Stimulated activated CD8-positive, alpha-beta memory T cell treated with anti-CD3 and anti-CD28 coated beads, Interleukin-4, amount 100 ng/mL, for 48 hours (primary cell): Measurements from ENCODE around the gene TNS3.
A peak's percentile ranks its signal among the peaks of the same experiment; 100 is the strongest.

Source experiments
- DNase-seq: peaks from one replicate; pipeline ENCODE4 v3.0.0-alpha.2; 2020

The TNS3 gene

DNA sequence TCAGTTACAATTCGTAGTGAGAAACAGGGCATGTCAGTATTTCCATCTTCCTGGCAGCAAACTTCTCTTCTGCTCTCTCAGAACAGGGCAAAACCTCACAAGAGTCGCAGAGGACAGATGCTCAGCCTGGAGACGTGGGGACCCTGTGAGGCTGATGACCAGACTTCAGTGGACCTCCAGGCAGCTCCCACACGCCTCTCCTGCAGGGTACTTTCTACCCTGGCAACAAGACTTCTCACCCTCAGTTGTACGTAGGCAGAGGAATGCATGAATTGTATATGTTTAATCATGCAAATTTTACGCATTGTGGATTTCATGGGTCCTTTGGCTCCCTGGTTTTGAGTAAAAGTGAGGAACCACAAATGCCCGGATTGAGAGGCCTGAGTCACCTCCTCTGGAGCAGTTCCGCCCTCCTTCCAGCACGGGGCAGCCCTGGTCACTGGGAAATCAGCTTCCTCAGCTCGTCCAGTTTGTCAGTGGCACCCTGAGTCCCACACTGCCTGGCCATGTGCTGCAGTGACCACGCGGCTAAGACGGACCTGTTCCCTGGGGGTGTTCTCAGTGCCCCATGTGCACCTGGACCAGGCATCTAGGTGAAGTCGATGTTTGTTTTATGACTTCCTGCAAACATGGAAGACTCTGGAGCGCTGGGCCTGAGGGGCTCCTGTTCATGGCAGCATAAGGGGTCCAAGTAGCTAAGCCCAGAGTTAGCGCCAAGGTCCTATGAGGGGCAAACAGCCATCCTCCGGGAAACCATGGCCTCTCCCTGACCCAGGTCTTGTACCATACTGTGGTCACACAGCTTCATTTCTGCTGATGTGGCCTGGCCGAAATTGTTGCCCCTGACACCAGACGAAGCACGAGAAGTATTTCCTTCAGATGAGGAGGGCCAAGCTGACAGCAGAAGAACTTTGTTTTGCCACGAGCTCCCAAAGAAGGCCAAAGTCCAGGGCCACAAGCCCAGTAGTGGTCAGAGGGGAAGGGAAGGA, 165.1 kb downstream of the TNS3 start:
- no peak for DNase-seq

DNA sequence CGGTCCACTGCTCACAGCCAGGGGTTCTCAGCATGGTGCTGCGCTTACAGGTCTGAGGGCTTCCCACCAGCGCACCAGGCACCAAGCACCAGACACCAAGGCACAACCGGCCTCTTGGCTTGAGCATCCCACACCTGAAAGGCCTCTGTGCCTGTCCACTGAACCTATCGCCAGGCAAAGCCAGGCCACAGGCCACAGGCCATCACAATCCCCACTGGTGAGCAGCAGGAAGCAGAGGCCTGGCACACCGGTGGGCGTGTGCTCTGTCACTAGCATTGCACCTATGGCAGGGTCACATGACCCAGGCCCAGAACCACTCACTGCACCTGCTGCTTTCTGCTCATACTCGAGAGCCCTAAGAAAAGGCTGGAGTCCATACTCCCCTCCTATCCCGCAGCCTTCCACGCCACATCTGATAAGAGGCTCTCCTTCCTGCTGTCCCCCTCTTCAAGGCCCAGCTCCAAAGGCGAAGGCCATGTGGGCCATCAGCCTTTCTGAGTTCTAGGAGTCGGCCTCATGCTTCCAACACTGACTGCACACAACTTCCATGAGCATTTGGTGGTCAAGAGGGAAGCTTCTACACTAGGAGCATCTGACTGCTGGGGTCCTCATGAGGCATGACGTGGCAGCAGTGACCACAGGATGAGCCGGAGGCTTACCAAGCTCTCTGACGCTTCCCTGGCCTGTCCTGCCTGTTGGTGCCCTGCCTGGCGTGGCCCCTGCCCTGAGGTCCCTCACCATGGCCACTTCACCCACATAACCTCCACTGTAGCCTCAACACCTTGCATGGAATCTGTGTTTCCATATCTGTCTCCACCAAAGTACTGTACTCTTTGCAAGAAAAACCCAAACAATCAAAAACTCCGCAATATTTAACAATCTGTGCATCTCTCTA, 166.3 kb downstream of the TNS3 start:
- DNase-seq = no peak

DNA sequence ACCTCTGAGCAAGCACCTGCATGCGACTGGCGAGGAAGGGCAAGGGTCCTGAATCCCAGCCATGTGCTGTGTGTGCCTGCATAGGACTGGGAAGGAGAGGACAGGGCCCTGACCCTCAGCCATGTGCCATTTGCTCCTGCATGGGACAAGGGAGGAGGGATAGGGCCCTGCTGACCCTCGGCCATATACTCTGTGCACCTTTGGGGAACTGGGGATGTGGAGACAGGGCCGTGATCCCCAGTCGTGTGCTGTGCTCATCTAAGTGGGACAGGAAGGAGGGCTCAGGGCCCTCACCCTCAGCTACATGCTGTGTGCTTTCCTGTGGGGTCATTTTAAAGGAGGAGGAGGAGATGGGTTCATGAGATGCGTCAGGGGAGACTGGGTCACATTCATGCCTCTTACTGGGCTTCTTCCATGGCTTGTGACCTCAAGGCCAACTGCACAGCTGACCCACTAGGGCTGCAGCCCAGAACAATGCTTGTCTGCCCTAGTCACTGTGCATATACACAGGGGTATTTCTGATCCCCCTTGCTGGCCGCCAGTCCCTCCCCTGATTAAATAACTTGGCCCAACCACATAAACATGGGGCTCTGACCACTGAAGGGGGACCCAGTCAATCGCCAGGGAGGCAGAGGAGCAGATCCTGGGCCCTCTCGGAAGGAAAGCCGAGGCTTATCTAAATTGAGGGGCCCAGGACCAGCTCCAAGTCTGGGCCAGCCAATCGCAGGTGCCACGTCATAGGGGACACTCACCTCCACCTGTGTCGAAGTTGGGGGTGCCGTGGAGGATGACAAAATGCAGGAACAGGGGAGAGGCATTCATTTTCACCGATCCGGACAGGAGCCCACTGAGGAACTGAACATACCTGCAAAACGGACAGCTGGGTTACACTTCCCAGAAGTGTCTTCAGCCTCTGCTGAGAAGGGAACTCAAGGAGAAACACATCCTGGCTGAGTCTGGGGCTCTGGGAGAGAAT, 167.3 kb downstream of the TNS3 start:
- no peak for DNase-seq

DNA sequence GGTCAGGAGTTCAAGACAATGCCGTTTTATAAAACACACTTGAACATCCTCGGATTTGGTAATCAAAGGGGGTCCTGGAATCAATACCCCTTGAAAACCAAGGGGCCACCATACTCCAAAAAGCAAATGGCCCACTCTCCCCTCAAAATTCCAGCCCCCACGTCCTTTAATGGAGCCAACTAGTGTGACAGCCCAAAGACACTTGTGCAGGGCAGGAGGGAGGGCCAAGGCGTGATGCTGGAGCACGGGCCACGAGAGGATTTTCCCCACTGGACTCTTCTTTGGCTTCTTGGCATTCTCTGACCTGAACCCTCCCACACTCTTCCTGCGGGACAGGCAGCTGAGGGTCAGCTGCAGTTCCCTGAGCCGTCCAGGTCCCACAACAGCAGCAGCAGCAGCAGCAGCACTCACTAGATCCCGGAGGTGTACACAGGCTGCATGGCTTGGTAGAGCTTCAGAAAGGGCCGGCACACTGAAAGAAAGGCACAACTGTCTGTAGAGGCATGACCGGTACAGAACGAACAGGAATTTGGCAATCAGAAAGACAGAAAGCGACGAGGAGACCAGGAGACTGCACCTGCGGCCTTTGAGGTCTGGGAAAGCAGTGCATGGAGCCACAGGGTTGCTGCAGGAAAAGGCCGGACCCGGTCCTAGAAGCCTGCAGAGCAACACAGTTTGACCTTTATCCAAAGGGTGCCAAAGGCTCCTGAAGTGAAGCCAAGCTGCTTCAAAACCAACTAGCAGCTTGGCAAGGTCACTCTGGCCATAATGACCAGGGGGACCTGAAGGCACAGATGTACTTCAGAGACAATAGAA, 168.2 kb downstream of the TNS3 start:
- no peak for DNase-seq

DNA sequence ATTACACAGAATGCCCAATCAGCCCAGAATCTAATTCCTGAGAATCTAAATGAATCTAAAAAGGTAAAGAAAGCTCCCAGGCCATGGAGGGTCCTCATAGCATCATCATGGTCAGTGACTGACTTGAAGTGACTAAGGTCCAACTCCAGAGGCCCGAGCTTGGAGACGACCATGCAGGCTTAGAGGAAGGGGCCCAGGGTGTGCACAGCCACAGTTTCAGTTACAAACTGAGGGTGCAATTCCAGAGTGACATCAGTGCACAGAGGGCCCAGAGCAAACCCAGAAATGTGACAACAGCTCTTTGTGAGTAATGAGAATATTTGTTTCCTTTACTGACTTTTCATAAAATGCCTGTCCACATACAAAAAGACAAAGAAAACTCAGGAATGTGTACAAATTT, 170.0 kb downstream of the TNS3 start:
- no peak for DNase-seq

DNA sequence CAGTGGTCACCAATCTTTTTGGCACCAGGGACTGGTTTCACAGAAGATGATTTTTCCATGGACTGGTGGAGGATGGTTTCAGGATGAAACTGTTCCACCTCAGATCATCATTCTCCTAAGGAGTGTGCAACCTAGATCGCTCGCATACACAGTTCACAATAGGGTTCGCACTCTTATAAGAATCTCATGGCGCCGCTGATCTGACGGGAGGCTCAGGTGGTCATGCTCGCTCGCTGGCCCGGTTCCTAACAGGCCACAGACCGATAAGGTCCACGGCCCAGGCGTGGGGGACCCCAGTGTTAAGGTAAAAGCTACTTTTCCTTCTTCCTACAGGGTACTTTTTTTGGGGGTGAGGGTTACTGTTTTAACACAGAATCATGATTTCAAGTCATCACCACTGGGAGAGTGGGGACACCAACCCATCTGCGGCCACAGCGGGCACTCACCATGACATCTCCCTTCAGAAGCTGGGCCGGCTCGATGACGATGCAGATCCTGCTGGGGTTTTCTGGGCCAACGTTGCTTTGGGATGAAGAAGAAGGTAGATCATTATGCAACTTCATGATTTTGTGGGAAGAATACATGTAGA, 170.5 kb downstream of the TNS3 start:
- no peak for DNase-seq

DNA sequence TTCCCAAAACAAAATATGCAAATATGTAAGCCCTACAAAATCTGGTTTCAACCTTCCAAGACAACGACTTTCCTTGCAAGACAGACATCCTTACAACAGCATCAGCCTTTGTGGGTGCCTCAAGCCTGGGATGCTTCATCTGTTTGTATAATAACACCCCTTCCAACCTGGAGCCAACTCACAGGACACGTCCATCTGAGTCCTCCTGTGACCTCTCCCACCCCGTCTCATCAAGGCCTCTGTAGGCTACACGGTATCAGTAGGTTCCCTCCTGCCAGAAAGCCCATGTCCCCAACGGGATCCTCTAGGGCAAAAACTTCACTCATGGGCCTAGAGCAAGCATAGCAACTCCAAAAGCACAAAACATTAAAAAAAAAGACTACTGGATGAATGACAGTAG, 173.2 kb downstream of the TNS3 start:
- DNase-seq = no peak

DNA sequence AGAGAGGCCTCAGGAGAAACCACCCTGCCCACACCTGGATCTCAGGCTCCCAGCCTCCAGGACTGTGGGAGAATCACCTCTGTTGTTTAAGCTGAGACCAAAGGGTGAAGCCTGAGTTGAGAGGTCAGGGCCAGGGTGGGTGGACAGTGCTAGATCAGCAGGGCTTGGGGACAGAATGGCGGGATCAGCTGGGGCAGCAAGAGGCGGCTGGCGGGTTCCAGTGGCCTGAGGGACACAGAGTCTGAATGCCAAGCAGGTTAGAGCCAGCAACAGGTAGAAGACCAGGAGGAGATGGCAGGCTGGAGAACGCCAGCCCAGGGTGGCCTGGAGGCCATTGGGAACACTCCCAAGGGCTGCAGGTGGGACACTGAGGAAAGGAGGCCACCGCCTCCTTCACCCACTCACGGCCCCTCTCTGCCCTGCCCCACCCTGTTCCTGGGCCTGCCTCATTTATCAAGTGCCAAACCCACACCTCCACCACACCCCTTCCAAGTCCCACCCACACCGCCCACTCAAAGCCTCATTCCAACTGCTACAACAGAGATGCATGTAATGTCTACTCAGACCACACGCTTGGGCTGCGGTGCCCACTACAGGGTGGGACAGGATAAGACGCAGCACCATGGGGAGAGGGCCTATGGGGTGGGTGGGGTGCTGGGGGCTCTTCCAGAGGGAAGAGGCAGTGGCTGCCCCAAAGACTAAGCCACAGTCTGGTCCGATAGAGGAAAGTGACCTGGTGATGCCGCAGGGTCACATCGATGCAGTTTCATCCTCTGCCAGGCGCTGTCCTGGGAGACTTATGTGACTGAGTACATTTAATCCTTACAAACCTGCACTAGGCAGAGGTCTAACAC, 173.9 kb downstream of the TNS3 start:
- DNase-seq = no peak

DNA sequence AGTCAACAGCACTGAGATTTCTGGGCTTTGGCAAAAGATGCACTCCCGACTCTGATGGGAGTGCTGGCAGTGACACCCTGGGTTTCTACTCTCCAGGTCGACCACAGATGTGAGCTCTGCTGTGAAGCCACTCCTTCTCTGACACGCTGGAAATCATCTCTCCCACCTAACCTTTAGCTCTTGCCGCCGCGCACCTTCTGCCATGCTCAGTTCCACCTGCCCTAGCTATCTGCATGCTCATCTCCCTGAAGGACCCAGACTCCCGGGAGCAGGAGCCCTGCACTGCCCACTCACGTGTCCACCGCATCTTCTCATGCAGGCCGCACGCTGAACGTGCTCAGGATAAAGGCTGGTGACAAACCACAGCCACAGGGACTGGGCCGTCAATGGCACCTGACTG, 174.8 kb downstream of the TNS3 start:
- no peak for DNase-seq

DNA sequence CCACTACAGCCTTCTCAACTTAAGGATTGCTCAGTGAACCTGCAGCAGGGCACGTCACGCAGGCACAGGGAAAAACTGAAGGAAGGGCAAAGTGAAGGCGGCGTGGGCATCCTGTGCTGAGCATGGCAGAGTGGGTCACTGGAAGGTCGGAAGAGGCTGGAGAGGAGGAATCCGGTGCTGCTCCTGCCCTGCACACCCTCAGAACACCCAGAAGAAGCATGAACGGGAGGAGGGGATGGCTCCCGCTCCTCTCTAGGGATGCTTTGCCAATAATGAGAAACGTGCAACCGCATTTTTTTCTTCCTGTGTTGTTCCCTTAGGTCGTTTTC, 175.1 kb downstream of the TNS3 start:
- no peak for DNase-seq

DNA sequence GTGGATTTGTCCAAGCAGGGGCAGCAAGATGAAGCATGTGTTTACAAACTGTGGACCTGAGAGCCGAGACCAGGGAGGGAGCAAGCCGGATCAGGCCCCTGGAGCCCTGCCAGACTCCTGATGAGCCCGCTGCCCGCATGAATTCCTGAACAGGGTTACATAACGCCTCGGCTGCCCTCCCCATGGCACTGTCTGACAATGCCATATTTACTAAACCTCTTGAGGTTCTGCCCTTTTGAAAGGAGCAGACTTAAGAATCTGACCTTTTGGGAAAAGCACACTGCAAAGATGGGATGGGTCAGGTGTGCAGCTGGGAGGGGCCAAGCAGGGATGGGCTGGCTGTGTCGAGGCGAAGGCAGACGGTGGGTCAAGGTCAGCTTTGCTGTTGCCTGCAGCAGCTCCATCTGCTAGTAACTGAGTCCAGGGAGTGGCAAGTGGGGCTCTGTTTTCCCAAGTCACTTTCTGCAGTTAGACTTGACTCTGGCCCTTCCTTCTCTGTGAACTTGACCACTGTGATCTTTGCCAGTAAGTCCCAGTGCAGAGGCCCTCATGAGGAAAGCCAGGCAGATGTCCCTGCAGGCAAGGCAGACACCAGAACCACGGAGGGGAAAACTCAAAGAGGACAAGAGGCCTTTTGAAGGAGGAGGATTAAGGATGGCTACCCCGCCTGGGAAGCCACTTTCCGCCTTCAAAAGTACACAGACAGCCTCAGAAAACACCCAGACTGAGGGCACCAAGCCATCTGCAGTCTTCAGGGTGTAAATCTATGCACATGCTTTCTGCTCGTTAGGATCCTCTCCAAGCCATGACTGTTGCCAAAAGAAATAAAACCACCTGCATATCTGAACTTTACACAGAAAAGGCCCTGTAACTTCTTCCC, 175.8 kb downstream of the TNS3 start:
- no peak for DNase-seq

DNA sequence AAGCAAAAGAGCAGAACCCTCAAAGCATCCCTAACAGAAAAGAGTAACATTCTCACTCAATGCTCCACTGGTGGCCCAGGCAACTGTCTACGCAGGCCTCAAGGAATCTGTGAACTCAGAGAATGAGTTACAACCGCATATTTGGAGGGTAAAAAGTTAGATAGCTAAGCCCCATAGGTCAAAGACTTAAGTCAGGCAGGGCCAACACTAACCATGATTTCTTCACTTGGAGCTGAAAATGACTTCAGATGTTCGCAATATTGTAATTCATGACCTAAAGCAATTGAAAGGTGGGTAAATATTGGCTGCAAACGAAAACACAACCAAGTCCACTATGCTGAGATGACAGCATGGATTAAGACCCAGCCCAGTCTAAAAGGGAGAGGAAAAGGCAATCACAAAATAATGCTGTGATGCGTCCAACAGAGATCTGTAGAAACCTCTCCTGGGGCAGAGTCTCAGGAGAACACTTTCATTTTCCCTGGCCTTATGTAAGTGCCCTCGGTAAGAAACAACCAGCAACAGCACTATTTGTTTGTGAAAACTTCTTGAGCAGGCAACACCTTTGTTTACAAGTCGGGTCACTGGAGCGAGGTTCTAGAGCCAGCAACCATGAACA, 176.5 kb downstream of the TNS3 start:
- no peak for DNase-seq

DNA sequence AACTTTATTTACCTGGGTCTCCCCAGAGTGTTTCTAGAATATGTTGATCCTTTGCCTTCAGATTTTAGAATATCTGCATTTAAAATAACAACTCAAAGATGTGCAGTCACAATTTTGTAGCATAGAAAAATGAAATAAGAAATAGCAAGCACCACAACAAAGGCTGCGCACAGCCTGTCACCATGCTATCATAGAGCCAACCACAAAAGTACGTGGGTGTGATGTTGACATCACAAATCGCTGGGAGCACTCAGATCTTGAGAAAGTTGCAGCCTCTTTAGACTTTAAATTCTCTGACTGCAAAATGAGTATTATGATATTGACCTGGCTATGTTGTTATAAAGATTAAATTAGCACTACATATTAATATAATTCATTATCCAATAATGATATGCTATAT, 177.9 kb downstream of the TNS3 start:
- peak; percentile 52 for DNase-seq

DNA sequence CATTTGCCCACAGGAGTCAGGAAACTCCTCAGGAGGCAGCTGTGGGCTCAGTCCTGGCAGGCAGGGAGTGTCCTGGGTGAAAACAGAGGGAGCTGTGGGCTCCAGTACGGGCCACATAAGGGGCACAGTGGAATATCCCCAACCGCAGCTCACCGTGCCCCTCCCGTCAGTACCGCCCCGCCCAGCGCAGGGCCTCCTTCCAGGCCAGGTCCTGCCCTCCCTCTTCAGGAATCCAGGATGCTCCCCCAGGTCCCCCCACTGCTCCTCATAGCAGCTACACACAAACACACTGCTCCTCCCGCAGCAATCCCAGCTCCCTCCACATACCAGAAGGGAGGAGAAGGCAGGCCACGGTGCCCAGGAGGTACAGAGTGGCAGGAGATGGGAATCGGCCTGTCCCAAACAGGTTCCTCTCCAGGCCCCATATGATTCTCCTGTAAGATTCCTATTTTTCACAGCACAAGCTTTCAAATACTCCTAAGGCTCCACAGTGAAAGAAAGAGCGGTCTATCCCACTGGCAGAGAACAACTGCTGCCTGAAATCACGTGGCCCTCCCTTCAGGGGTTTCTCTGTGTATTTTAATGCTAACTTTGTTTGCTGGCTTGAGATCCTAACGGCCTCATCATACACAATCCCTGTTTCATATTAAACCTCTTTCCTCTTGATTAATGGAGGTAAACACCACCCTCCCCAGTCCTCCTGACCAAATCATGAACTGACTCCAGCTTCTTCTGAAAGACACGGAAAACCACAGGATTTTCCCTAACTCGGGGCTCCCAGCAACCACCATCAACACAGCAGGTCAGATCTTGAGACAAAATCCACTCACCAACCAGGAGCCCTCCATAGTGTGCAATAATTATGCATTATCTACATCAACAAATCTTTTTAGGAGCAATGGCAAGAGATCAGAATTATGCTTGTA, 178.7 kb downstream of the TNS3 start:
- no peak for DNase-seq

DNA sequence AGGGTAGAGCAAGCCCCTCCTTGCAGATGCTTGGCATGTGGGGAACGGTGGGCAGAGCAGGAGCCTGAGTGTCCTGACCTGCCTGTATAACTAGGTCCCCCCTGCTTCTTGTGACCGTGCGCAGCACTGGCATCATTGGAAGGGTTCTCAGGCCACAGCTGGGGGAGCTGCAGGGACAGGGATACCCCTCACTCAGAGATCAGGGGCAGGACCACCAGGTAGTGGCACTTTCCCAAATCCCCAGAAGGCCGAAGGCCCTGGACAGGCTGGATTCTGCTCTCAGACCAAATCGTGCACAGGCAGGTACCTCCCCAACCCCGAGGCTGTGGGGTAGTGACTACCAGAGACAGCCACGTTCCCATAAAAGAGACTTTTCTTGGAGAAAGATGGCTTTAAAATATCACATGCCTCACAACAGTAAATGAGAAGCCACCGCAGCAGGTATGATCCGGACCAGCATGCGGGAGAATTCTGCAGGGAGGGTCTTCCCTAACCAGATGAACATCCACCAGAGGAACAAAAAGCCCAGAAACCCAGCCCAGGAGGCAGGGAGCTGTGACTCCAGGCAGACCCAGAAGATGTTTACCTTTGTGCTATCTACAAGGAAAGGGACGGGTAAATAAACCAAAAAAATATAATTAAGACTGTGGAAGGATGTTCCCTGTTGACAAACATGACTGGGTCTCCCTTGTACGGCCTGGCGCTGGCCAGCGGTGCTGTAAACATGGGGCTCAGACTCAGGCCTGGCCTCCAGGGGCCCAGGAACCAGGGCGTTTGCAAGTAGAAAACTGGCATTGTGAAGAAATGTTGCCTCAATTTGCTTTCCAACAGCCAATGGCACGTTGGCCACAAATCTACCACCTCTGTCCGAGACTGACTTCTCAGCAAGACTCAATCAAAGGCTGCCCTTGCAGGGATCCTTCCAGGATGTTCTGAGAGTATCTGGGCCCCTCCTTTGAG, 180.0 kb downstream of the TNS3 start:
- DNase-seq = no peak

DNA sequence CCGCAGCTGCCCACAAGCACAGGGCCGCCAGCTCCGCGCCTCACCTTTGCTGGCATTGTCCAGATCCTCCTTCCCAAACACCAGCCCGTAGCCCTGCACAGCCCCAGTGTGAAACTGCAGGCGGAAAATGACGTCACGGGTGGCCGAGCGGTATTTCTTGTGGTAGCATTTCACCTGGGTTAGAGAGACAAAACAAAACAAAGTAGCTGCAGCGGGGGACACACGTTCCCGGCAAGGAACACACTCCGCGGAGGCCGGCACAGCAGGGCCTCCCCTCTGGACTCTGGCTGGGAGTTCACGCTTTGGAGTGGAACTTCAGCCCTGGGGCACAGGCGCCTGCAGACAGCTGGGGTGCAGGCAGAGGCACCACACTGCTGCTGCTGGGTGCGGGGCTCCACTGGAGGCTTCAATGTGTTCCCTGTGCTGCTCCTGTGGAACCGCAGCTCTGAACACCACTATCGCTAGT, 181.1 kb downstream of the TNS3 start:
- DNase-seq = no peak
